ENCODE measurements around the gene UBE4B. TPM values are rescaled to one million over a fixed set of nuclear protein-coding genes. Genes with fewer than 3 reads are reported as not detected.

The UBE4B gene
- total and polyA plus RNA-seq, 2 of the 4 experiments (the other 2 are of a cell fraction): 26.5 to 39.3 TPM

DNA sequence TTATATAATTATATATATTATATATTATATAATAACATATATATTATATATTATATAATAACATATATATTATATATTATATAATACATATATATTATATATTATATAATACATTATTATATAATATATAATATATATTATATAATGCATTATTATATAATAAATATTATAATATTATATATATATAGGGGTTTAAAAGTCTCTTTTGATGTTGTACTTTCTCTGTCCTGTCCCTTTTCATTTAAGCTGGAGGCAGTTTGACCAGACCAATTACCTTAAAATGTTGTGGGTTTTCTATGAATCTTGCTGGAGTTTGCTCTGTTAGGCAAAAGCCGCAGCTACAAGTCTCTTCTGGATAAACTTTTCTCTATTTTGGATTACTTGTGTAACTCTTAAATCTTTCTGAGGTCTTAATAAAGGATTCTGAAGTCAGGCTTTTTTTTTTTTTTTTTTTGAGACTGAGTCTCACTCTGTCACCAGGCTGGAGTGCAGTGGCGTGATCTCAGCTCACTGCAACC is 155.4 kb downstream of the UBE4B start:
- Histone ChIP-seq H2AK9ac (replicated peaks; ENCODE audit: low read depth, low read length, poor library complexity) (no peak overlapping the region), H3K14ac (replicated peaks; ENCODE audit: low read depth, low read length) (no peak overlapping the region), H3K9me3 (ENCODE audit: control insufficient read depth, insufficient read depth, low read length) (no peaks in the 10 kb centered on the region), H3K36me3 (ENCODE audit: control insufficient read depth, insufficient read depth, low read length) (no peaks in the 10 kb centered on the region), H2BK20ac (ENCODE audit: low read depth, low read length) (no peak overlapping the region), H4K91ac (ENCODE audit: insufficient read depth, low read depth, low read length) (no peak overlapping the region), H3K56ac (ENCODE audit: extremely low read depth, insufficient read depth, low read length) (no peak overlapping the region), H3K27ac (ENCODE audit: insufficient read depth, low read length) (no peak overlapping the region), H4K20me1 (ENCODE audit: insufficient read depth, low read length) (no peaks in the 10 kb centered on the region), H3K9ac (ENCODE audit: low read depth, low read length) (no peak overlapping the region), H2BK15ac (ENCODE audit: low read depth, low read length) (no peak overlapping the region), H3K27me3 (ENCODE audit: control insufficient read depth, insufficient read depth, low read length) (no peaks in the 10 kb centered on the region; the same call in 1 of the 2 replicates), H2AFZ (replicated peaks; ENCODE audit: low read length, poor library complexity) (no peak overlapping the region), H3K18ac (ENCODE audit: low read depth, low read length) (no peak overlapping the region), H3K4ac (ENCODE audit: low read depth, low read length) (no peak overlapping the region), H4K8ac (ENCODE audit: low read depth in 2 of 2, low read length in 2 of 2) (no peak overlapping the region), H4K5ac (ENCODE audit: low read depth, low read length) (no peak overlapping the region), H2BK5ac (ENCODE audit: low read depth, low read length, poor library complexity, severe bottlenecking) (no peak overlapping the region), H3K4me1 (ENCODE audit: control insufficient read depth, insufficient read depth, low read length) (no peaks in the 10 kb centered on the region), H3K4me2 (ENCODE audit: low read depth, low read length) (no peak overlapping the region), H3K79me1 (ENCODE audit: low read depth in 1 of 2, low read length in 2 of 2) (no peaks in the 10 kb centered on the region), H2BK120ac (ENCODE audit: low read depth, low read length) (no peak overlapping the region), H3K23ac (ENCODE audit: low read depth, low read length) (no peak overlapping the region), H3K4me3 (ENCODE audit: insufficient read depth, low read depth, low read length) (no peak overlapping the region), H2AK5ac (ENCODE audit: low read depth, low read length) (no peak overlapping the region), H3K9me1 (ENCODE audit: insufficient read depth, low read length) (no peaks in the 10 kb centered on the region)
- POLR2A ChIA-PET (ENCODE audit: unreplicated experiment): no interaction called here
- no peak for ATAC-seq (ENCODE audit: low read depth)
- intact Hi-C loops (cut with micrococcal nuclease) (no loop called here), dilution Hi-C loops (cut with HindIII; ENCODE audit: low sequenced_read_pairs, unreplicated experiment) (no loop called here), in situ Hi-C loops (cut with MboI; ENCODE audit: low sequenced_read_pairs) (no loop called here)
- BruUV-seq (replicated peaks): no TSS peak
- CTCF ChIA-PET: interaction anchor here (0.6 kb wide), 1 partner anchor 39 kb away, joined by 5 read pairs; no protein-coding TSS in a partner anchor
- no CpG with 5 or more reads among the region's 2 CpGs for WGBS, 2 experiments (ENCODE audit: extremely low coverage in 2 of 2, insufficient read length in 1 of 2)
- TF ChIP-seq BHLHE40 (IDR thresholded peaks at IDR 0.05; ENCODE audit: low read depth, low read length) (no peak), FOS (IDR thresholded peaks at IDR 0.05; ENCODE audit: low read depth, low read length) (no peak), CHD1 (IDR thresholded peaks at IDR 0.05; ENCODE audit: low read depth, low read length) (no peak), CEBPB (IDR thresholded peaks at IDR 0.05; ENCODE audit: low read depth, low read length) (no peak), MAFK (IDR thresholded peaks at IDR 0.05; ENCODE audit: low read depth, low read length) (no peak)
- no peak for DNase-seq
